Regular cardiac myocyte (primary cell): ENCODE results near the gene CREBL2. TPM values are rescaled to one million over a fixed set of nuclear protein-coding genes. Genes with fewer than 3 reads are reported as not detected.

Experiments used
- total RNA-seq: library from RNA; depleted of rRNA; stranded (reverse); fragments of >200 nt; gene quantifications from 2 replicates; pipeline ENCODE4 v1.2.3, GENCODE V29; 2014

The CREBL2 gene, protein sequence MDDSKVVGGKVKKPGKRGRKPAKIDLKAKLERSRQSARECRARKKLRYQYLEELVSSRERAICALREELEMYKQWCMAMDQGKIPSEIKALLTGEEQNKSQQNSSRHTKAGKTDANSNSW
- 29.5 and 46.8 TPM in 2 replicates for total RNA-seq

DNA sequence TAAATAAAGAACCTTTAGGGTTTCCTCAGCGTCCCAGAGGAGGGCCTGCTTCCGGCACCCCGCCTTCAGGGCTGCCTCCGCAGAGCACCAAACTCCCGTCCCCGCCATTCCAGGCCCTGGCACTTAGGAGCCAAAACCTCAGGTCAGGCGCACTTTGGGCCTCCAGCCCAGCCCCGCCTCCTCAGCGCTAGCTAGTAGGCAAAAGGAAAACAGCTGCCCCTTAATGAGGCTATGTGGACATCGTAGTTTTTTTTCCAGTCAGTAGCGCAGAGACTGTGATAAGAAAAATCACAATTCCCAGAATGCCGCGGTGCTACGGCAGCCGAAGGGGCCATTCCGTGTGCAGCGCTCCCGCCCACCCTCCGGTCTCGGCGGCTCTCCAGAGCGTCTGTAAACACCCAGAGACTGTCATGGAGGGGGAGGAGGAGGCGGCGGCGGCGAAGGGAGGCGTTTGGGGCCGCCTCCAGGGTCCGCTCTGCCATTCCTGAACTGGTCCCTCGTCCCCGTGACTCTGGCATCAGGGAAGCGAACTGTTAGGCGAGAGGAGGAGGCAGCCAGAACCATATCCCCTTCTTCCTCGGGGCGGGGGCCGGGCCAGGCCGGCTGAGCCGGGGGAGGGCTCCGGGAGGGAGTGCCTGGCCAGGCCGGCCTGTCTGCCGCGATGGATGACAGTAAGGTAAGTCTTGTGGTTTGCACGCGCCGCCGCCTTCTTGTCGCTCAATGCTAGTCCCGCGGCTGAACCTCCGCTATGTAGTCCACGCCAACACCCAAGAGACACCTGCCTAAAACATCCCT, at the start of gene CREBL2:
Gene CREBL2 (plus strand): TSS at position 365 of the 795 bp plus-strand sequence. CDS start 297 bp downstream, at position 662.

DNA sequence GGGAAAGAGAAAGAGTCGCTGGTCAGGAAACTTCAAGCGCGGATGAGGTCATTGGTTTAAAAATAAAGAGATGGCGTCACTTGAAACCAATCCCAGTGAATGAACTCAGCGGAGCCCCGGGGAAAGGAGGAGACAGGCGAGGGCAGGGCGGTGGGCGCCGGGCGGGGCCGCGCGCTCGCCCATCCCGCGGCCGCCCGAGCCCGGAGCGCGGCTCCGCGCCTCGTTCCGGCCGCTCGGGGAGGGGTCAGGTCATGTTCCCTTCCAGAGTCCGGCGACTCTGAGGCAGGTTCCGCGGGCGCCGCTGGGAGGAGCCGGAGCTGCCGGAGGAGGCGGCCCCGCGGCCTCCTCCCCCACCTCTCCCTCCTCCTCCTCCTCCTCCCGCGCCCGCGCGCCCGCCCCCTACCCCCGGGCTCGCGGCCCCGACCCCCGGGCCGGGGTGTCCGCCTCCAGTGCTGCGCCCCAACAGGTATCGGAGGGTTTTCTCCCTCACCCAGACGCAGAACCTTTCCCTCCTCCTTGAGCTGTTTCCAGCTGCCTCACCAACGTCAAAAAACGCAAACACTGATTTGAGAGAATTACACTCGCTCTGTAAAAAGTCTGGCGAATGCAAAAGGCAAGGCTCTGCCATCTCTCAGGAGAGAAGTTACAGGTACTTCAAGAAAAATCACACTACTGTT, 49.0 kb upstream of the CREBL2 start, which contains the start of gene DUSP16:
Gene DUSP16 (minus strand): TSS at position 279 of the 677 bp plus-strand sequence. CDS start 41,765 bp downstream, outside the sequence.

Other genes with a start within 250 kb of the CREBL2 start
- gene DUSP16, start 49.0 kb upstream of the CREBL2 start, total RNA-seq = 5.4 and 8.2 TPM in 2 replicates
- 0.19 and 0.28 TPM in 2 replicates for gene GPR19, start 84.3 kb downstream of the CREBL2 start, total RNA-seq
- gene CDKN1B, start 105.5 kb downstream of the CREBL2 start, total RNA-seq = 51.0 and 52.0 TPM in 2 replicates
- gene APOLD1, start 173.8 kb downstream of the CREBL2 start, total RNA-seq = 56.6 and 77.2 TPM in 2 replicates
- 80.1 and 99.2 TPM in 2 replicates for gene DDX47, start 201.5 kb downstream of the CREBL2 start, total RNA-seq